Measurements from ENCODE around the gene WDR48.

Gene WDR48

GRCh38 chr3:39121621-39122020, 69.8 kb downstream of the WDR48 start:
- no peak for DNase-seq (ENCODE audit: low read depth, low spot score)

GRCh38 chr3:39122813-39123212, 71.0 kb downstream of the WDR48 start:
- DNase-seq (ENCODE audit: low read depth, low spot score) = no peak

GRCh38 chr3:39124876-39125840, 73.3 kb downstream of the WDR48 start:
- no peak for DNase-seq (ENCODE audit: low read depth, low spot score)

GRCh38 chr3:39125841-39126500, 74.2 kb downstream of the WDR48 start:
- peak; percentile 59 for DNase-seq (ENCODE audit: low read depth, low spot score)

- peak; percentile 69 for DNase-seq (ENCODE audit: low read depth, low spot score)
Measured at GRCh38 chr3:39126532-39127071, 74.8 kb downstream of the WDR48 start.

GRCh38 chr3:39127269-39127907, 75.6 kb downstream of the WDR48 start:
- DNase-seq (ENCODE audit: low read depth, low spot score) = no peak

- no peak for DNase-seq (ENCODE audit: low read depth, low spot score)
Measured at GRCh38 chr3:39127908-39128304, 76.1 kb downstream of the WDR48 start.

- DNase-seq (ENCODE audit: low read depth, low spot score) = no peak
Measured at GRCh38 chr3:39128951-39129350, 77.1 kb downstream of the WDR48 start.

- DNase-seq (ENCODE audit: low read depth, low spot score) = no peak
Measured at GRCh38 chr3:39130026-39130425, 78.2 kb downstream of the WDR48 start.

- no peak for DNase-seq (ENCODE audit: low read depth, low spot score)
Measured at GRCh38 chr3:39130693-39131265, 79.0 kb downstream of the WDR48 start.

GRCh38 chr3:39132096-39133092, 80.6 kb downstream of the WDR48 start:
- DNase-seq (ENCODE audit: low read depth, low spot score) = no peak

- DNase-seq (ENCODE audit: low read depth, low spot score) = no peak
Measured at GRCh38 chr3:39133093-39133490, 81.3 kb downstream of the WDR48 start.

GRCh38 chr3:39133822-39134221, 82.0 kb downstream of the WDR48 start:
- DNase-seq (ENCODE audit: low read depth, low spot score) = no peak

GRCh38 chr3:39134305-39134704, 82.5 kb downstream of the WDR48 start:
- no peak for DNase-seq (ENCODE audit: low read depth, low spot score)

GRCh38 chr3:39135170-39135805, 83.5 kb downstream of the WDR48 start:
- DNase-seq (ENCODE audit: low read depth, low spot score) = no peak

GRCh38 chr3:39136533-39137434, 85.0 kb downstream of the WDR48 start:
- DNase-seq (ENCODE audit: low read depth, low spot score) = no peak

- no peak for DNase-seq (ENCODE audit: low read depth, low spot score)
Measured at GRCh38 chr3:39137435-39137936, 85.7 kb downstream of the WDR48 start.

GRCh38 chr3:39137991-39138803, 86.4 kb downstream of the WDR48 start:
- DNase-seq (ENCODE audit: low read depth, low spot score) = no peak
